Spinal cord (tissue), 10 donors: Measurements from ENCODE around the gene ZNF562. TPM values are rescaled to one million over a fixed set of nuclear protein-coding genes. Genes with fewer than 3 reads are reported as not detected.
"Not testable (repeated sequence)": the region's sequence is repeated elsewhere in the genome, so short reads cannot be mapped to it uniquely, and the experiment has no call there.

ENCODE experiments used
- DNase-seq, 6 donors: peaks; one replicate each; pipeline versions ENCODE4 v3.0.0 to v3.0.0-alpha.2; 2013 to 2015; ENCODE audit warnings: low spot score in 6 of 6, low read depth in 4 of 6
- H3K27ac ChIP-seq: one replicate; pipeline ENCODE4 v1.5.1; 2013; ENCODE audit warnings: low read depth, low read length, control low read depth
- H3K27me3 ChIP-seq: one replicate; pipeline ENCODE4 v1.6.1; 2013; ENCODE audit warnings: low read length; ENCODE audit not compliant: control insufficient read depth, insufficient read depth
- H3K36me3 ChIP-seq: one replicate; pipeline ENCODE4 v1.6.1; 2013; ENCODE audit warnings: low read length; ENCODE audit not compliant: control insufficient read depth, insufficient read depth
- H3K4me1 ChIP-seq: one replicate; pipeline ENCODE4 v1.6.1; 2013; ENCODE audit warnings: low read length; ENCODE audit not compliant: control insufficient read depth, insufficient read depth
- H3K4me3 ChIP-seq: one replicate; pipeline ENCODE4 v1.5.1; 2013; ENCODE audit warnings: low read depth, low read length, control low read depth
- H3K9me3 ChIP-seq: one replicate; pipeline ENCODE4 v1.6.1; 2013; ENCODE audit warnings: low read length; ENCODE audit not compliant: control insufficient read depth, insufficient read depth
- WGBS: methylation state at CpG from one replicate; pipeline ENCODE4 v1.1.5; 2013; ENCODE audit warnings: missing lambda C conversion rate; ENCODE audit not compliant: insufficient coverage; 5-methylcytosine and 5-hydroxymethylcytosine counted together
- polyA plus RNA-seq, 2 donors: library from polyadenylated mRNA; unstranded; fragments of 120-200 nt; gene quantifications; one replicate each; pipeline ENCODE4 v1.2.1, GENCODE V29; 2013; ENCODE audit not compliant: insufficient read length in 2 of 2
- total RNA-seq, 2 donors: library from RNA; depleted of rRNA in 1 of 2; stranded (reverse); fragments of 120-200 nt in 1 of 2; fragments of >200 nt in 1 of 2; gene quantifications; one replicate each; pipeline versions ENCODE4 v1.2.3 to v1.2.4, GENCODE V29; 2013 to 2014
- donor health status: healthy.

ZNF562 gene
- total and polyA plus RNA-seq, 4 donors, result 22.6 to 65.1 (median 40.2) TPM

DNA sequence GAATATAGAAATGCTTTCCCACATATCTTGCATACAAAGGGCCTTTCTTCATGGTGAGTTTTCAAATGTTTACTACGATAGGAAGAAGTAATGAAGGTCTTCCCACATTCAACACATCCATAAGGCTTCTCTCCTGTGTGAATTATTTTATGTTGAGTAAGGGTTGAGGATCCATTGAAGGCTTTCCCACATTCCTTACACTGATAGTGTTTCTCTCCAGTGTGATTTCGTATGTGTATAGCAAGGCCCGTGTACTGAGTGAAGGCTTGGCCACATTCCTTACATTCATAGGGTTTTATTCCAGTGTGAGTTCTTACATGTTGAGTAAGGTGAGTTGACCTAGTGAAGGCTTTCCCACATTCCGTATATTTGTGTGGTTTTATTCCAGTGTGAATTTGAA is 15.4 kb upstream of the ZNF562 start:
- not testable (repeated sequence) for H3K27ac ChIP-seq, DNase-seq, H3K4me3 ChIP-seq, H3K36me3 ChIP-seq, H3K9me3 ChIP-seq, H3K4me1 ChIP-seq, H3K27me3 ChIP-seq
- WGBS, result no CpG with 5 or more reads among the region's 4 CpGs

DNA sequence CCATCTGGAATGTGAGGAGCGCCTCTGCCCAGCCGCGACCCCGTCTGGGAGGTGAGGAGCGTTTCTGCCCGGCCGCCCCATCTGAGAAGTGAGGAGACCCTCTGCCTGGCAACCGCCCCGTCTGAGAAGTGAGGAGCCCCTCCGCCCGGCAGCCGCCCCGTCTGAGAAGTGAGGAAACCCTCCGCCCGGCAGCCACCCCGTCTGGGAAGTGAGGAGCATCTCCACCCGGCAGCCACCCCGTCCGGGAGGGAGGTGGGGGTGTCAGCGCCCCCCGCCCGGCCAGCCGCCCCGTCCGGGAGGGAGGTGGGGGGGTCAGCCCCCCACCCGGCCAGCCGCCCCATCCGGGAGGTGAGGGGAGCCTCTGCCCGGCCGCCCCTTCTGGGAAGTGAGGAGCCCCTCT is 5.1 kb upstream of the ZNF562 start:
- H3K9me3 ChIP-seq, H3K27me3 ChIP-seq, DNase-seq, H3K4me1 ChIP-seq, H3K27ac ChIP-seq, H3K4me3 ChIP-seq, H3K36me3 ChIP-seq: not testable (repeated sequence)
- WGBS, result 98% methylated on average over 9 of the region's 30 CpGs

DNA sequence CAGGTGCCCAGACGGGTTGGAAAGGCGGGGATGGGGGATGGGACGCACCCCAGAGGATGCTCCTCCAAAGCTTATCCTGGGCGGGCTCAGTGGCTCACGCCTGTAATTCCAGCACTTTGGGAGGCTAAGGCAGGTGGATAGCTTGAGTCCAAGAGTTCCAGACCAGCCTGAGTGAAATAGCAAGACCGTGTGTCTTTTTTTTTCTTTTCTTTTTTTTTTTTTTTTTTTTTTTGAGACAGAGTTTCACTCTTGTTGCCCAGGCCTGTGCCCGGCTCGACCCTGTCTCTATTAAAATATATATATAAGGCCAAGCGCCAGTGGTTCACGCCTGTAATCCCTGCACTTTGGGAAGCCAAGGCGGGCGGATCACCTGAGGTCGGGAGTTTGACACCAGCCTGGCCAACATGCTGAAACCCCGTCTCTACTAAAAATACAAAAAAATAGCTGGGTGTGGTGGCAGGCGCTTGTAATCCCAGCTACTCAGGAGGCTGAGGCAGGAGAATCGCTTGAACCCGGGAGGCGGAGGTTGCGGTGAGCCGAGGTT is 530 bp upstream of the ZNF562 start:
- H3K9me3 ChIP-seq, DNase-seq, H3K27me3 ChIP-seq, H3K36me3 ChIP-seq: not testable (repeated sequence)
- H3K27ac ChIP-seq, result peak overlapping the region; percentile 95
- 20% methylated on average over 5 of the region's 20 CpGs for WGBS
- peak overlapping the region; percentile 79 for H3K4me3 ChIP-seq
- H3K4me1 ChIP-seq, result peaks cover 15% of the 10 kb centered on the region

DNA sequence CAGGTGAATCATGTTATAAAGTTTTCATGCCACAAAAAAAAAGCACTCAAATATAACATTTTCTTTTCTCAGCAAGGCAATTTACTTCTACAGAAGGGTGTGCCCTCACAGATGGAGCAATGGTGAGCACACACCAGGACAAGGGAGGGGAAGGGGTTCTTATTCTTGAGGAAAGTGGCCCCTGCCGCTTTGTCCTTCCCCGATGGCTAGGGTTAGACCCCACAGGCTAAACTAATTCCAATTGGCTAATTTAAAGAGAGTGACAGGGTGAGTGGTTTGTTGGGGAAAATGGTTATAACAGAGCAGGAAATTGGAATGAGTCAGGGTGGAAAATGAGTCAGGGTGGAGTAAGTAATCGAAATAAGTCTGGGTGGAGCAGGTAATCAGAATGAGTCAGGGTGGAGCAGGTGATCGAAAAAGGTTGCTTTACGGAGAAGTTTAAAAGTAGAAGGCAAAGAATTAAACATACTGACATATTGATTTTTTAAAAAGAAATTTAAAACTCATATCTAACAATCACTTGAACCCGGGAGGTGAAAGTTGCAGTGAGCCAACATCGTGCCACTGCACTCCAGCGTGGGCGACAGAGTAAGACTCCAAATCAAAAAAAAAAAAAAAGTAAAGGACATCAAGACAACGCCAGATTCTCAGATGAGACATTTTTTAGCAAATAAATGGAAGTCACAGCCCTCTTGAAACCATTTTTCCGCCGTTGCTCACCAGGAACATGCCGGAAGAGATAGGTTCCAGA is 813 bp downstream of the ZNF562 start:
- WGBS, result 14% methylated on average over 7 of the region's 13 CpGs
- no peaks in the 10 kb centered on the region for H3K27me3 ChIP-seq
- H3K36me3 ChIP-seq, result peaks cover 5% of the 10 kb centered on the region
- H3K9me3 ChIP-seq, result no peaks in the 10 kb centered on the region
- H3K4me3 ChIP-seq, result peak overlapping the region; percentile 79
- H3K27ac ChIP-seq, result peak overlapping the region; percentile 95
- DNase-seq, result no peak
- H3K4me1 ChIP-seq, result peaks cover 15% of the 10 kb centered on the region

GRCh38 chr19:9672893-9673292 is 2.0 kb downstream of the ZNF562 start:
- Histone ChIP-seq H3K27ac (no peak overlapping the region), H3K27me3 (no peaks in the 10 kb centered on the region), H3K9me3 (no peaks in the 10 kb centered on the region), H3K4me3 (no peak overlapping the region), H3K36me3 (peaks cover 5% of the 10 kb centered on the region), H3K4me1 (peaks cover 15% of the 10 kb centered on the region)
- 100% methylated on average over 1 of the region's 4 CpGs for WGBS
- DNase-seq, result no peak

GRCh38 chr19:9671655-9672054 is 3.2 kb downstream of the ZNF562 start:
- WGBS, result 85% methylated on average over 2 of the region's 3 CpGs
- Histone ChIP-seq H3K4me3 (no peak overlapping the region), H3K4me1 (peaks cover 15% of the 10 kb centered on the region), H3K27me3 (no peaks in the 10 kb centered on the region), H3K36me3 (peaks cover 5% of the 10 kb centered on the region), H3K9me3 (peaks cover 1% of the 10 kb centered on the region), H3K27ac (no peak overlapping the region)
- no peak for DNase-seq

DNA sequence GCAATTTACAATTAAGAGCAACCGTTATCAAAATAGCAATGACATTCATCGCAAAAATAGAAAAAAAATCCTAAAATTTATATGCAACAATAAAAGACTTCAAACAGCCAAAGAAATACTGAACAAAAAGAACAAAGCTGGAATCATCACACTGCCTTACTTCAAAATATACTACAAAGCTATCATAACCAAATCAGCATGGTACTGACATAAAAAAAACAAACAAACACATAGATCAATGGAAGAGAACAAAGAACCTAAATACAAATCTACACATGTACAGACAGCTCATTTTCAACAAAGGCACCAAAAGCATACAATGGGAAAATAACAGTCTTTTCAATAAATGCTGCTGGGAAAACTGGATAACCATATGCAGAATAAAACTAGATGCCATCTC is 6.4 kb downstream of the ZNF562 start:
- Histone ChIP-seq H3K9me3 (peaks cover 1% of the 10 kb centered on the region), H3K4me3 (no peak overlapping the region), H3K27me3 (no peaks in the 10 kb centered on the region), H3K27ac (no peak overlapping the region), H3K4me1 (peaks cover 4% of the 10 kb centered on the region), H3K36me3 (peaks cover 5% of the 10 kb centered on the region)
- DNase-seq, result no peak
- no CpG with 5 or more reads among the region's 2 CpGs for WGBS

DNA sequence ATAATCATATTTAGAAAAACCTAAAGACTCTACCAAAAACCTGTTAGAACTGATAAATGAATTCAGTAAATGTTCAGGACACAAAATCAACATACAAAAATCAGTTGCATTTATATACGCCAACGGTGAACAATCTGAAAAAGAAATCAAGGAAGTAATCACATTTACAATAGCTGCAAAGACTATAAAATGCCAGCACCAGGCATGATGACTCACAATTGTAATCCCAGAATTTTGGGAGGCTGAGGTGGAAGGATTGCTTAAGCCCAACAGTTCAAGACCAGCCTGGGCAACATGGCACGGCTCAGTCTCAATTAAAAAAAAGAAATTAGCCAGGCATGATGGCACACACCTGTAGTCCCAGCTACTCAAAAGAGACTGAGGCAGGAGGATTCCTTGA is 7.0 kb downstream of the ZNF562 start:
- WGBS, result 100% methylated on average over 1 of the region's 3 CpGs
- H3K36me3 ChIP-seq, result peaks cover 5% of the 10 kb centered on the region
- no peak overlapping the region for H3K4me3 ChIP-seq
- H3K27me3 ChIP-seq, result no peaks in the 10 kb centered on the region
- no peak overlapping the region for H3K27ac ChIP-seq
- peaks cover 1% of the 10 kb centered on the region for H3K9me3 ChIP-seq
- no peaks in the 10 kb centered on the region for H3K4me1 ChIP-seq
- no peak for DNase-seq

- H3K27ac ChIP-seq, result no peak overlapping the region
- 60% methylated on average over 1 of the region's 2 CpGs for WGBS
- no peaks in the 10 kb centered on the region for H3K4me1 ChIP-seq
- no peaks in the 10 kb centered on the region for H3K27me3 ChIP-seq
- no peaks in the 10 kb centered on the region for H3K9me3 ChIP-seq
- DNase-seq, result no peak
- peaks cover 40% of the 10 kb centered on the region for H3K36me3 ChIP-seq
- no peak overlapping the region for H3K4me3 ChIP-seq
These were observed 16.1 kb downstream of the ZNF562 start for GRCh38 chr19:9658769-9659168.

DNA sequence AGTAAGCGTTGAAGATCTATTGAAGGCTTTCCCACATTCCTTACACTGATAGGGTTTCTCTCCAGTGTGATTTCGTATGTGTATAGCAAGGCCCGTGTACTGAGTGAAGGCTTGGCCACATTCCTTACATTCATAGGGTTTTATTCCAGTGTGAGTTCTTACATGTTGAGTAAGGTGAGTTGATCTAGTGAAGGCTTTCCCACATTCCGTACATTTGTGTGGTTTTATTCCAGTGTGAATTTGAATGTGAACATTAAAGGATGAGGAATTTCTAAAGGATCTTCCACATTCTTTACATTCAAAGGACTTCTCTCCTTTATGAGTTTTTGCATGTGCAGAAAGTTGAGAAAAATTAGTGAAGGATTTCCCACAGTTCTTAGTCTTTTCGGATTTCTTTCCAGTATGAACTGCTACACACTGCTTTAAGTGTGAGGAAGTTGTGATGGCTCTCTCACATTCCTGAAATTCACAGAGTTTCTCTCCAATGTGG is 21.8 kb downstream of the ZNF562 start:
- WGBS, result no CpG with 5 or more reads among the region's 5 CpGs
- not testable (repeated sequence) for H3K4me3 ChIP-seq, H3K27ac ChIP-seq, H3K27me3 ChIP-seq, H3K4me1 ChIP-seq, DNase-seq, H3K9me3 ChIP-seq
- H3K36me3 ChIP-seq, result peaks cover 49% of the 10 kb centered on the region
